HG02588 (cell line): ENCODE measurements around the gene FOXC2.

Experiments used
- ATAC-seq: cut with Tn5 transposase; IDR thresholded peaks from one replicate; pipeline ENCODE4 v1.9.1; 2021; ENCODE audit warnings: mild to moderate bottlenecking, moderate library complexity; ENCODE audit not compliant: unreplicated experiment

FOXC2 gene

DNA sequence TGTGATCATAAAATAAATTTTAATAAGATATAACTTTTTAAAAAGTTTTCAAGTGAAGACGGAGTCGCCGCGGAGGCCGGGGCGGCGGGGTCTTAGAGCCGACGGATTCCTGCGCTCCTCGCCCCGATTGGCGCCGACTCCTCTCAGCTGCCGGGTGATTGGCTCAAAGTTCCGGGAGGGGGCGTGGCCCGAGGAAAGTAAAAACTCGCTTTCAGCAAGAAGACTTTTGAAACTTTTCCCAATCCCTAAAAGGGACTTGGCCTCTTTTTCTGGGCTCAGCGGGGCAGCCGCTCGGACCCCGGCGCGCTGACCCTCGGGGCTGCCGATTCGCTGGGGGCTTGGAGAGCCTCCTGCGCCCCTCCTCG is at the start of gene FOXC2:
TSS of gene FOXC2 (plus strand) at position 229 of the 365 bp plus-strand sequence. CDS start 507 bp downstream, outside the sequence.
- no peak for ATAC-seq

- no peak for ATAC-seq
Measured at GRCh38 chr16:86517033-86517432, 49.6 kb upstream of the FOXC2 start.

DNA sequence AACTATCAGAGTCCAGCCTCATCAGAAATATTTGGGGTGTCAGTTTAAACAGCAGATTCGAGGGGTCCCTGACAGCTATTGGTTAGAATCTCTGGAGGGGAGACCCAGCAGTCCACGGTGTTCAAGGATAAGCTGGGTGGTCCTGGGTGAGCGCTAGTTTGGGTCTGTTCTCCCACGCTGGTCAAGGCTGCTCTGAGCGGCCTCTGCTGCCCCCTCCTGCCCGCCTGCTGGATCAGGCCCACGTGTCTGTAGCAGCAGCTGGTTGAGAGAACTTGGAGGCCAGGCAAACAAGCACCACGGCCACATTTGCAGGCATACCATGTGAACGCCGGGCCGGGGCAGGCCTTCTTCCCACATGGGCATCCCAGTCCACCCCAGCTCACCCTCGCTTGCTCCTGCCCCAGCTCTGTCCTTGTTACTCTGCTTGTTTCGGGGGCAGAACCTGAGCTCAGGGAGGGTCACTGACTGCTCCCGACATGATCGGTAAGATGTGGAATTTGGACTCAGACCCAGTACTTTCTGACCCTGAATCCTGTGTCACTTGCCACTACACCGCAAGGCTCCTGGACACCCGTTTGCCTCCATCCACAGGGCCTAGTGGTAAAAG is 48.9 kb upstream of the FOXC2 start:
- no peak for ATAC-seq

DNA sequence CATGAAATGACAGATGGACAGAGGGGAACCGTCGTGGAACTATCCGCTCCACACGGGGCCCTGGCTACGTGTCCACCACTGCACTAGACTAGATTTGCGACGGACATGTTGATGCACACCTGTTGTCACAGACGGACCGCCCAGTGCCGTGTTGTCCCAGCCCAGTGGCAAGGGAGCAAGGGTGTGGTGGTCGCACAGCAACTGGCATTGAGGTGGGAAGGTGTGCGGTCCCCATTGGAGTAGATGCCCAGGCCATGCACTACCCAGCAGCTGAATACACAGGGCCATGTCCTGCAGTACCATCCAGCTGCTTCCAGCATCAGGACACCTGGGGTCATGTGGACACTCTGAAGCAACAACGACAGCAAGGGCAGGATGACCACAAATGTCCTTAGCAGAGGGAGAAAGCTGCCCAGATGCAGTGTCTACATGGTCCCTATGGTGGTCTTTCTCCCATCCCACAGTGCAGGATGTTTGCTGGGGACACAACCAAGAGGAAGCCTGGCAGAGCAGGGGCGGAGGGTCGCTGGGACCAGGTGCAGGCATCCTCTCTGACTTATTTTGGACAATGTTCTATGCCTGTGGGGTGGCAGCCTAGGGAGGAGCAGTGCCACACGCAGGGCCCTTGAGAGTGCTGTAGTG is 47.5 kb upstream of the FOXC2 start:
- ATAC-seq: no peak

DNA sequence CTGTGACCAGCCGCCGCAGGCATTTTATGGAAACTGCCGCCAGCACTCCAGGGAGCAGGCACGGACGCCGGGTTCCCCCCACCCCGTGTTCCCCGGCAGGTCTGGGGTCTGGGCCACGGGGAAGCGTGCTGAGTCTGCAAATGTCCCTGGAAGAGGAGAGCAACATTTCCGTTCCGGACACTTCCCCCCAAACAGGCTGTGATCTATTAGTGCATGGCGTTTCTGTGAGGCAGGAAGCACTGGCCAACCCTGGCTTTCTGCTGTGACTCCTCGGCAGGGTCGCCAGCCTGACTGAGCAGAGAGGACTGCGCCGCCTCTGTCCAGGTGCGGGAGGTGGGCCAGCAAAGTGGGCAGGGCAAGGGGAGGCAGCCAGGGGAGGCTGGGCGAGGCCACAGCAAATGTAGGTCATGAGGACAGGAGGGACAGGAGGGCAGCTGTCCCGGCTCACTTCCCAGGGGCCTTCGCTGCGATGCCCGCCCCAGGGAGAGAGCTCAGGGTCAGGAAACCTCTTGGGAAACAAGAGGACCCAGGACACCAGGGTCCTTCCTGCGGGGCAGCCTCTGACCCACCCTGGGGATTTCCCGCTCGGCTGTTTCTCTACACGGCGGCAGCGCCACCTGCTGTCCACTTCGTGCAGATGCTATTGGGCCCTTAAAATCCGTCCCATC is 46.8 kb upstream of the FOXC2 start:
- no peak for ATAC-seq

- ATAC-seq: no peak
Measured at GRCh38 chr16:86520317-86521210, 46.1 kb upstream of the FOXC2 start.

- no peak for ATAC-seq
Measured at GRCh38 chr16:86521236-86522197, 45.1 kb upstream of the FOXC2 start.

DNA sequence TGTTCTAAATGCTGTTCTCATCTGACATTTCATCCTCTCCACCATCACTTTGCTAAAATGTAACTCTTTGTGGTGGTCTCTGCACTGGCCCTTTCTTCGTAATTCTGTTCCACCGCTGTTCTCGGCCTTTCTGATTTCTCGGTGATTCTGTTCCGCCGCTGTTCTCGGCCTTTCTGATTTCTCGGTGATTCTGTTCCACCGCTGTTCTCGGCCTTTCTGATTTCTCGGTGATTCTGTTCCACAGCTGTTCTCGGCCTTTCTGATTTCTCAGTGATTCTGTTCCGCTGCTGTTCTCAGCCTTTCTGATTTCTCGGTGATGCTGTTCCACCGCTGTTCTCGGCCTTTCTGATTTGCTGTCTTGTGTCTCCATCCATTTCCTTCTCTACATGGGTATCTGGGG is 44.0 kb upstream of the FOXC2 start:
- ATAC-seq: no peak

- no peak for ATAC-seq
Measured at GRCh38 chr16:86523166-86523740, 43.4 kb upstream of the FOXC2 start.

DNA sequence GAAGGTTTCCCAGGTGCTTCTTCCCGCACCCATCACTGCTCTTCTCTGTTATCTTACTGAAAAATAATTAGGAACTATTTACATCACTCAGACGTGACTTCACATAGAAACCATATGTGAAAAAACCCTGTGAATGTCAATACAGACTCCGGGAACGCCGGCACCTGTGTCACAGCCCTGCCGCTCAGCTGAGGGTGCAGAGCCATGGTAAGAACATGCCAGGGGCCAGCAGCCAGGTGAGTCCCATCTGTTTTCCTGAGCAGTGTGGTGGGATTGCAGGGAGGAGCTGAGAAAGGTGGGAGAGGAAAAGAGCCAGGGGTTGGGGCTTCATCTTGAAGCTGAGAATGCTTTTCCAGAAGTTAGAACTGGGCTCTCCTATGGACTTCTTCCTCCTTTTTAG is 42.6 kb upstream of the FOXC2 start:
- ATAC-seq: no peak

DNA sequence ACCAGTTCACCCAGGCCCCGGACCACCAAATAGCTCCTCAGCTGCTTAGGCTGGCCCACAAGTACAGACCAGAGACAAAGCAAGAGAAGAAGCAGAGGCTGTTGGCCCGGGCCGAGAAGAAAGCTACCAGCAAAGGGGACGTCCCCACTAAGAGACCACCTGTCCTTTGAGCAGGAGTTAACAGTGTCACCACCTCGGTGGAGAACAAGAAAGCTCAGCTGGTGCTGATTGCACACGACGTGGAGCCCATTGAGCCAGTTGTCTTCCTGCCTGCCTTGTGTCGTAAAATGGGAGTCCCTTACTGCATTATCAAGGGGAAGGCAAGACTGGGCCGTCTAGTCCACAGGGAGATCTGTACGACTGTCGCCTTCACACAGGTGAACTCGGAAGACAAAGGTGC is 40.9 kb upstream of the FOXC2 start:
- no peak for ATAC-seq

DNA sequence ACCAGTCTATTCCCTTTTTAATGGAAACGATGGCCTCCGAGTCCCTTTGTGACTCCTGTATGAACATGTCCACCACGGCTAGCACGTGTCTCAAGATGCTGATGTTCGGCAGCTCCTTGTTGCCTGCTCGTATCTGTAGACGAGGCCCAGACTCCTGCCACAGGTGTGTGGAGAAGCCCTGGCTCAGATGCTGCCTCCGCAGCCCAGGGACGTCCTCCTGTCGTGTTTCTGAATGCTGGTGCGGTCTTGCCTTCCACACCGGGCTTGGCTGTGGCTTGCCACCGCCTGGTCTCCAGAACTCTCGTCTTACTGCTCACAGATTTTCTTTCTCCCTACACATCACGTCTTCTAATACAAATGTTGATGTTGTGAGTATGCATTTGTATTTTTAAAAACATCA is 39.3 kb upstream of the FOXC2 start:
- no peak for ATAC-seq

- no peak for ATAC-seq
Measured at GRCh38 chr16:86528061-86528929, 38.3 kb upstream of the FOXC2 start.

DNA sequence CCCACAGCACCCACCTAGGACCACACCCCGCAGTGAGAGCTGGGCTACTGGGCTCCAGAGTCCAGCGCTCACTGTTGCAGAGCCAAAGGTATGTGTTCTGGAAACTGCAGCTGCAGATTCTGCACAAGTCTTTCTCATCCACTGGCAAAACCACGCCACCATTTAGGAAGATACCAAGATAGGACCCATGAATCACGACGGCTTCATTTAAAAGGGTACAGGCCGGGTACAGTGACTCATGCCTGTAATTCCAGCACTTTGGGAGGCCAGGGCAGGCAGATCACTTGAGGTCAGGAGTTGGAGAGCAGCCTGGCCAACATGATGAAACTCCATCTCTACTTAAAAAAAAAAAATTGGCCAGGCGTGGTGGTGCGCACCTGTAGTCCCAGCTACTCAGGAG is 37.5 kb upstream of the FOXC2 start:
- ATAC-seq: no peak

DNA sequence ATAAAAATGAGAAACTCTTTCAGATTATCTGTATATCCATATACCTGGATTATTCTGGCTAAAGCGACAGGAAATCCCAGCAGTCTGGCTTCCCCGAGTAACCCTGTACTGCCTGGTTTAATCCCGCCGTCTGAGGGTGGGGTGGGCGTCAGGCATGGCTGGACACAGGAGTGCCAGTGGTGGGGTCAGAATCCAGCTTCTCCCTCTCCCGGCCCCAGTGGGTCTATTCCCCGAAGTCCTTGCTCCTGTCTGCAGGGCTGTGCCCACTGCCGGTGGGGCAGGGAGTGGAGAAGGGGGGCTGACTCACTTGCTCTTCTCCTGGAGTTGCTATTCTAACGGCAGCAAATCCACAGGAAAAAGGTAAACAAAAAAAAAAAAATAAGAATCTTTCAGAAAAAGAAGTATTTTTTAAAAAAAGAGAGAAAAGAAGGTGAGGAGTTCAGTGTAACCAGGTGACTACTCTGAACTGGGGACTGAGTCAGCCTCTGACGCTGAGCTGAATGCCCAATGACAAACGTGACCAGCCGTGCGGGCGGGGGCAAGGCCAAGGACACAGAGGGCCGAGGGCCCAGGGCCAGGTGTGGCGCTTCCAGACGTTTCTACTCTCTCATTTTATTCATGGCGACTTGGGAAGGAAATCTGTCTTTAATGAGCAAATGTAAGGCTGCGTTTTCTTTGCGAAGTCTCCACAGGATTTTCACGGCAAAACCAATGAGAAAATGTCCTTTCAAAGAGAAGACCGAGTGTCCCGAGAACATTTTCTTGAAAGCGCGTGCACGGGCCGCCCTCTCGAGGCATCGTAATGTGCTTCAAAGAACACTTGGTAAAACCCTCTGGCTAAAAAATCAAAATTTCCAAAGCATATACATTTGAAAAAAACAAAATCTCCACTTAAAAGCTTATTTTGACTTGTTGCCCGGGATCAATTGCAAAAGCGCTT is 36.1 kb upstream of the FOXC2 start:
- no peak for ATAC-seq

- ATAC-seq: no peak
Measured at GRCh38 chr16:86531191-86531545, 35.5 kb upstream of the FOXC2 start.

- ATAC-seq: no peak
Measured at GRCh38 chr16:86531641-86532525, 34.7 kb upstream of the FOXC2 start.
